GM08714 (cell line): ENCODE measurements around the gene ARVCF.

ENCODE experiments used
- H3K4me3 ChIP-seq: fragments of 200-500 bp; sonication (Bioruptor generic); 2 replicates; pipeline ENCODE4 v1.5.1; 2014; ENCODE audit warnings: mild to moderate bottlenecking, low read length, inconsistent platforms
- ZNF274 ChIP-seq: IDR thresholded peaks from 2 replicates; pipeline ENCODE4 v1.6.1; 2012; ENCODE audit warnings: mild to moderate bottlenecking, low read depth, low read length

The ARVCF gene

GRCh38 chr22:20056161-20056560 lies 39.5 kb upstream of the ARVCF start:
- H3K4me3 ChIP-seq: no peak overlapping the region
- TF ChIP-seq ZNF274: no peak

GRCh38 chr22:20055654-20056053 lies 39.0 kb upstream of the ARVCF start:
- no peak overlapping the region for H3K4me3 ChIP-seq
- no peak for TF ChIP-seq ZNF274

- no peak for TF ChIP-seq ZNF274
- H3K4me3 ChIP-seq: no peak overlapping the region
Measured at GRCh38 chr22:20055144-20055543, 38.5 kb upstream of the ARVCF start.

- no peak overlapping the region for H3K4me3 ChIP-seq
- no peak for TF ChIP-seq ZNF274
Measured at GRCh38 chr22:20054485-20054884, 37.9 kb upstream of the ARVCF start.

GRCh38 chr22:20054034-20054427 lies 37.4 kb upstream of the ARVCF start:
- no peak overlapping the region for H3K4me3 ChIP-seq
- no peak for TF ChIP-seq ZNF274

GRCh38 chr22:20053407-20054033 lies 36.9 kb upstream of the ARVCF start:
- no peak overlapping the region for H3K4me3 ChIP-seq
- TF ChIP-seq ZNF274: no peak

GRCh38 chr22:20052309-20053259 lies 36.0 kb upstream of the ARVCF start:
- no peak overlapping the region for H3K4me3 ChIP-seq
- TF ChIP-seq ZNF274: no peak

- no peak for TF ChIP-seq ZNF274
- no peak overlapping the region for H3K4me3 ChIP-seq
Measured at GRCh38 chr22:20051927-20052308, 35.3 kb upstream of the ARVCF start.

GRCh38 chr22:20046730-20047129 lies 30.1 kb upstream of the ARVCF start:
- no peak overlapping the region for H3K4me3 ChIP-seq
- TF ChIP-seq ZNF274: no peak

GRCh38 chr22:20044495-20045151 lies 28.0 kb upstream of the ARVCF start:
- no peak overlapping the region for H3K4me3 ChIP-seq
- no peak for TF ChIP-seq ZNF274

GRCh38 chr22:20043997-20044342 lies 27.3 kb upstream of the ARVCF start:
- no peak for TF ChIP-seq ZNF274
- no peak overlapping the region for H3K4me3 ChIP-seq

GRCh38 chr22:20043057-20043996 lies 26.7 kb upstream of the ARVCF start:
- no peak for TF ChIP-seq ZNF274
- no peak overlapping the region for H3K4me3 ChIP-seq

GRCh38 chr22:20040327-20041200 lies 23.9 kb upstream of the ARVCF start:
- TF ChIP-seq ZNF274: no peak
- H3K4me3 ChIP-seq: no peak overlapping the region
